ENCODE measurements around the gene MAP2.

GRCh38 chr2:209519906-209520305 is 96.1 kb downstream of the MAP2 start:
- no peak for TF ChIP-seq CTCF (IDR thresholded peaks at IDR 0.05)
- no peak for TF ChIP-seq EZH2 (IDR thresholded peaks at IDR 0.05; ENCODE audit: borderline replicate concordance, insufficient read depth, low read depth, low read length, poor library complexity, severe bottlenecking)

Data from B cell (primary cell).